DMS 273 (cell line): ENCODE measurements around the gene PALLD.

Experiments used
- DNase-seq: peaks from one replicate; lab custom pipeline; 2025; ENCODE audit not compliant: unreplicated experiment; lab: John Stamatoyannopoulos, UW

Gene PALLD

GRCh38 chr4:168642591-168642990 is 145.7 kb downstream of the PALLD start:
- DNase-seq: peak; percentile 15

- no peak for DNase-seq
Measured at GRCh38 chr4:168643111-168643795, 146.4 kb downstream of the PALLD start.

- no peak for DNase-seq
Measured at GRCh38 chr4:168643796-168644159, 146.9 kb downstream of the PALLD start.

- peak; percentile 94 for DNase-seq
Measured at GRCh38 chr4:168646001-168646768, 149.3 kb downstream of the PALLD start.

GRCh38 chr4:168647646-168648375 is 151.0 kb downstream of the PALLD start:
- peak; percentile 6 for DNase-seq

GRCh38 chr4:168648494-168648893 is 151.6 kb downstream of the PALLD start:
- DNase-seq: no peak

GRCh38 chr4:168648929-168649328 is 152.1 kb downstream of the PALLD start:
- DNase-seq: peak; percentile 8

- DNase-seq: no peak
Measured at GRCh38 chr4:168651374-168651773, 154.5 kb downstream of the PALLD start.

GRCh38 chr4:168651864-168652263 is 155.0 kb downstream of the PALLD start:
- DNase-seq: no peak

- no peak for DNase-seq
Measured at GRCh38 chr4:168652755-168653154, 155.9 kb downstream of the PALLD start.

GRCh38 chr4:168654104-168654847 is 157.4 kb downstream of the PALLD start:
- no peak for DNase-seq

- DNase-seq: no peak
Measured at GRCh38 chr4:168654848-168655174, 158.0 kb downstream of the PALLD start.

- DNase-seq: no peak
Measured at GRCh38 chr4:168655182-168655581, 158.3 kb downstream of the PALLD start.

- DNase-seq: peak; percentile 65
Measured at GRCh38 chr4:168656055-168656660, 159.3 kb downstream of the PALLD start.

GRCh38 chr4:168656946-168657473 is 160.2 kb downstream of the PALLD start:
- DNase-seq: peak; percentile 14

GRCh38 chr4:168658751-168659150 is 161.9 kb downstream of the PALLD start:
- no peak for DNase-seq

GRCh38 chr4:168659741-168660465 is 163.1 kb downstream of the PALLD start:
- DNase-seq: peak; percentile 12

- no peak for DNase-seq
Measured at GRCh38 chr4:168662297-168662984, 165.6 kb downstream of the PALLD start.

GRCh38 chr4:168664242-168664891 is 167.5 kb downstream of the PALLD start:
- no peak for DNase-seq
